K562 (cell line): ENCODE results near the gene CDH8. TPM values are rescaled to one million over a fixed set of nuclear protein-coding genes. Genes with fewer than 3 reads are reported as not detected.

Experiments used
- ATAC-seq: fragments of 200-7000 bp; cut with Tn5 transposase; 3 replicates; pipeline ENCODE4 v1.9.1; 2020; ENCODE audit warnings: moderate library complexity
- BruUV-seq: library from RNA; stranded (reverse); fragments of 400-500 nt; replicated peaks from 2 replicates; lab custom pipeline; 2021; lab: Mats Ljungman, UMichigan
- CTCF ChIA-PET: fragments of 300-600 bp; formaldehyde crosslinking; extraction: SDS; loops from one replicate; lab custom pipeline; 2021; ENCODE audit warnings: low intra/inter-chr PET ratio; lab: Yijun Ruan, JAX
- POLR2A ChIA-PET: fragments of 300-600, 350-650 bp; sonication (Branson Sonifier 250); formaldehyde crosslinking; extraction: SDS; loops from one replicate; lab custom pipeline; 2021; ENCODE audit warnings: antibody characterized with exemption, inconsistent platforms; lab: Yijun Ruan, JAX
- DNase-seq, 4 experiments: peaks; one replicate each; pipeline versions ENCODE4 v3.0.0 to v3.0.0-alpha.2; 2011 to 2018; ENCODE audit warnings: low spot score in 3 of 4, mixed read lengths in 3 of 4; ENCODE audit errors: extremely low read depth in 1 of 4
- FAIRE-seq: peaks from 2 replicates; lab custom pipeline; 2011; peaks lifted over from hg19 to GRCh38; lab: Jason Lieb, UNC
- H2AFZ ChIP-seq: 2 replicates; pipeline ENCODE4 v1.6.0; 2011; ENCODE audit warnings: low read depth, low read length, control low read depth, inconsistent platforms
- H3K27ac ChIP-seq: fragments of 200-600 bp; 3 replicates; pipeline ENCODE4 v1.8.0; 2011; ENCODE audit warnings: low read depth, mild to moderate bottlenecking, control low read depth, inconsistent platforms, low read length, moderate library complexity, mixed read lengths; ENCODE audit errors: extremely low read depth
- H3K27me3 ChIP-seq, 2 experiments: fragments of 300-600 bp in 1 of 2; 2 replicates in 1 of 2; 3 replicates in 1 of 2; pipeline versions ENCODE4 v1.6.0 to v1.8.0; 2011; ENCODE audit warnings: inconsistent platforms in 2 of 2, low read length in 2 of 2, mild to moderate bottlenecking in 1 of 2, mixed read lengths in 1 of 2, moderate library complexity in 1 of 2; ENCODE audit not compliant: control insufficient read depth in 2 of 2, insufficient read depth in 2 of 2
- H3K36me3 ChIP-seq: fragments of 300-600 bp; 3 replicates; pipeline ENCODE4 v1.8.0; 2011; ENCODE audit warnings: mild to moderate bottlenecking, low read length, inconsistent platforms; ENCODE audit not compliant: control insufficient read depth, insufficient read depth
- H3K4me1 ChIP-seq, 2 experiments: fragments of 200-600 bp in 1 of 2; replicated peaks in 1 of 2; 2 replicates in 1 of 2; 3 replicates in 1 of 2; pipeline versions ENCODE4 v1.5.1 to v1.8.0; 2011; ENCODE audit warnings: inconsistent platforms in 2 of 2, low read length in 2 of 2, mild to moderate bottlenecking in 1 of 2, mixed read lengths in 1 of 2, moderate library complexity in 1 of 2; ENCODE audit not compliant: control insufficient read depth in 2 of 2, insufficient read depth in 2 of 2
- H3K4me2 ChIP-seq: 2 replicates; pipeline ENCODE4 v1.6.1; 2011; ENCODE audit warnings: low read length, control low read depth, inconsistent platforms, mixed read lengths; ENCODE audit not compliant: insufficient read depth
- H3K4me3 ChIP-seq: fragments of 200-600 bp; sonication (generic), shearing (Covaris generic); 2 replicates; pipeline ENCODE4 v1.5.1; 2016; ENCODE audit warnings: control low read depth, inconsistent platforms
- H3K79me2 ChIP-seq: fragments of 200-600 bp; 3 replicates; pipeline ENCODE4 v1.8.0; 2011; ENCODE audit warnings: low read length, inconsistent platforms; ENCODE audit not compliant: control insufficient read depth, insufficient read depth
- H3K9ac ChIP-seq, 2 experiments: 2 replicates each; pipeline versions ENCODE4 v1.6.0 to v1.6.1; 2011; ENCODE audit warnings: low read depth in 2 of 2, low read length in 2 of 2, control low read depth in 1 of 2, inconsistent platforms in 1 of 2, mild to moderate bottlenecking in 1 of 2, mixed read lengths in 1 of 2; ENCODE audit not compliant: insufficient read depth in 1 of 2
- H3K9me1 ChIP-seq: one replicate; pipeline ENCODE4 v1.6.0; 2011; ENCODE audit warnings: inconsistent platforms, mild to moderate bottlenecking, low read length, moderate library complexity; ENCODE audit not compliant: control insufficient read depth, insufficient read depth
- H3K9me3 ChIP-seq: replicated peaks from 2 replicates; pipeline ENCODE4 v1.5.1; 2011; ENCODE audit warnings: low read depth, low read length, inconsistent platforms; ENCODE audit not compliant: control insufficient read depth, insufficient read depth
- H4K20me1 ChIP-seq: replicated peaks from 2 replicates; pipeline ENCODE4 v1.6.1; 2011; ENCODE audit warnings: low read length, inconsistent platforms, mixed read lengths; ENCODE audit not compliant: control insufficient read depth, insufficient read depth
- ARNT ChIP-seq, 2 experiments: fragments of 450-650 bp; IDR thresholded peaks; 2 replicates each; pipeline ENCODE4 v1.6.1; 2016; ENCODE audit warnings: mild to moderate bottlenecking in 1 of 2
- CBX3 ChIP-seq, 2 experiments: IDR thresholded peaks; 1 replicate in 1 of 2; 2 replicates in 1 of 2; pipeline ENCODE4 v1.6.1; 2012; ENCODE audit warnings: inconsistent platforms in 2 of 2, low read length in 2 of 2, borderline replicate concordance in 1 of 2, control low read depth in 1 of 2
- CHD4 ChIP-seq: fragments of 200-600 bp; sonication (generic); IDR thresholded peaks from 3 replicates; pipeline ENCODE4 v1.6.1; 2012; ENCODE audit warnings: low read depth, mild to moderate bottlenecking, mixed read lengths, low read length, inconsistent platforms; ENCODE audit not compliant: insufficient read depth, insufficient replicate concordance, poor library complexity, severe bottlenecking
- MIER1 ChIP-seq: fragments of 450-650 bp; IDR thresholded peaks from 2 replicates; pipeline ENCODE4 v1.6.1; 2016; ENCODE audit warnings: antibody characterized with exemption, mild to moderate bottlenecking, low read depth
- POLR2G ChIP-seq: fragments of 200-400 bp; formaldehyde crosslinking; IDR thresholded peaks from 2 replicates; pipeline ENCODE4 v1.6.1; 2017; ENCODE audit warnings: low read depth, mild to moderate bottlenecking, antibody characterized with exemption, low read length, moderate library complexity
- RBM39 ChIP-seq: fragments of 200-400 bp; formaldehyde crosslinking; optimal IDR thresholded peaks from 2 replicates; pipeline ENCODE3; 2018; ENCODE audit warnings: low read depth, low read length
- SAFB ChIP-seq: fragments of 200-400 bp; formaldehyde crosslinking; IDR thresholded peaks from 2 replicates; pipeline ENCODE4 v1.6.1; 2017; ENCODE audit warnings: low read depth, low read length, borderline replicate concordance
- SIN3A ChIP-seq, 2 experiments: fragments of 150-350 bp in 1 of 2; IDR thresholded peaks; 2 replicates each; pipeline ENCODE4 v1.6.1; 2011 to 2016; ENCODE audit warnings: borderline replicate concordance in 2 of 2, low read depth in 2 of 2, low read length in 2 of 2, mild to moderate bottlenecking in 2 of 2, moderate library complexity in 2 of 2; ENCODE audit not compliant: control insufficient read depth in 1 of 2
- TAF1 ChIP-seq: IDR thresholded peaks from 2 replicates; pipeline ENCODE4 v1.6.1; 2011; ENCODE audit warnings: mild to moderate bottlenecking, low read length, moderate library complexity; ENCODE audit not compliant: insufficient read depth, control insufficient read depth, severe bottlenecking; ENCODE audit errors: extremely low read depth
- ZC3H11A ChIP-seq: IDR thresholded peaks from 2 replicates; pipeline ENCODE4 v1.6.1; 2012; ENCODE audit warnings: low read depth, low read length, improper control_type of control experiment
- ZNF316 ChIP-seq: fragments of 450-650 bp; IDR thresholded peaks from 2 replicates; pipeline ENCODE4 v1.6.1; 2016
- ZNF407 ChIP-seq: fragments of 450-650 bp; IDR thresholded peaks from 2 replicates; pipeline ENCODE4 v1.6.1; 2016; ENCODE audit warnings: low read depth
- WGBS: fragments of 100-300 bp; shearing (Covaris generic); methylation state at CpG from one replicate; pipeline ENCODE4 v1.1.6; 2016; ENCODE audit warnings: low coverage, mixed read lengths; ENCODE audit not compliant: insufficient coverage; ENCODE audit errors: missing lambda C conversion rate; 5-methylcytosine and 5-hydroxymethylcytosine counted together
- in situ Hi-C: fragments of 300-500 bp; cut with MboI; formaldehyde crosslinking; loops from 4 replicates; pipeline ENCODE4 v1.15.0; 2018; ENCODE audit warnings: inconsistent platforms, mixed read lengths
- intact Hi-C: fragments of 100-400 bp; cut with micrococcal nuclease; formaldehyde crosslinking; loops from 2 replicates; pipeline ENCODE4 v1.14.2; 2022
- polyA plus RNA-seq, 8 experiments: library from polyadenylated mRNA; depleted of rRNA in 4 of 8; stranded (reverse) in 5 of 8; unstranded in 3 of 8; fragments of >200 nt; fragmentation: Nextera tagmentation in 2 of 8; fragmentation: Illumina TruSeq in 1 of 8; extraction: Ambion mirVana in 2 of 8; extraction: Trizol in 1 of 8; gene quantifications; 2 replicates each; pipeline versions ENCODE4 v1.2.1 to v1.2.3, GENCODE V29; 2011 to 2014; ENCODE audit warnings: inconsistent platforms in 1 of 8, missing spikeins in 1 of 8
- total RNA-seq, 7 experiments: library from RNA; depleted of rRNA in 6 of 7; stranded (reverse); fragments of >200 nt in 6 of 7; fragmentation: Illumina TruSeq in 2 of 7; extraction: Trizol in 2 of 7; gene quantifications; 2 replicates each; pipeline versions ENCODE4 v1.2.1 to v1.2.3, GENCODE V29; 2011 to 2021; ENCODE audit warnings: low replicate concordance in 1 of 7
- TF ChIP-seq, protein P1 (sequence below): fragments of 200-400 bp; formaldehyde crosslinking; IDR thresholded peaks from 2 replicates; pipeline ENCODE4 v1.6.1; 2017; ENCODE audit warnings: mild to moderate bottlenecking, low read depth, low read length, moderate library complexity

The CDH8 gene
- total and polyA plus RNA-seq, 9 of the 15 experiments (the other 6 are each of a cell fraction or from before 2014, with no cell fraction given) = 0.22 to 1.4 (median 0.42) TPM; not detected in 4

DNA sequence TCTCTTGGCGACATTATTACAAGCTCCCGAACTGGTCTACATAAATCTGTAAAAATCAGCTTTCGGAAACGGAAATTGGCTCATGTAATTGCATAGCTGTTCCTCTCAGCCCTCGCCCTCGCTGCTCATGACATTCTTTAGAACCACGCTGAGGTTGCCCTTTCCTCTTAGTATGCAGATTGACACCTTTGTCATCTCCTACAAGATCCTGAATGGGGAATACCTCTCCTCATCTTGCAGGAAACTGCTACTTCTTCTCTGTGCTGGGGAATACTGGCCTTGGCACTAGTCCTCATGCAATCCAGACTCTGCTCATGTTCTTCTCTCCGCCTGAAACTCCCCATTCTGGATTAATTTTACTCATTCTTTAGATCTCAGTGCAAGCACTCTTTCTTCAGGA is 22.2 kb upstream of the CDH8 start:
- in situ Hi-C loops = no loop called here
- DNase-seq = no peak
- TF ChIP-seq ZNF316 (no peak), CBX3 (IDR thresholded peaks at IDR 0.05; ENCODE audit: borderline replicate concordance in 1 of 2, low read length in 2 of 2) (no peak), RBM39 (no peak), SIN3A (IDR thresholded peaks at IDR 0.05; ENCODE audit: borderline replicate concordance in 2 of 2, control insufficient read depth in 1 of 2, low read depth in 2 of 2, low read length in 2 of 2) (no peak), POLR2G (no peak), ZC3H11A (no peak), MIER1 (no peak), ARNT (IDR thresholded peaks at IDR 0.05) (no peak), TAF1 (no peak), SAFB (no peak), CHD4 (no peak), ZNF407 (no peak)
- TF ChIP-seq, protein P1, sequence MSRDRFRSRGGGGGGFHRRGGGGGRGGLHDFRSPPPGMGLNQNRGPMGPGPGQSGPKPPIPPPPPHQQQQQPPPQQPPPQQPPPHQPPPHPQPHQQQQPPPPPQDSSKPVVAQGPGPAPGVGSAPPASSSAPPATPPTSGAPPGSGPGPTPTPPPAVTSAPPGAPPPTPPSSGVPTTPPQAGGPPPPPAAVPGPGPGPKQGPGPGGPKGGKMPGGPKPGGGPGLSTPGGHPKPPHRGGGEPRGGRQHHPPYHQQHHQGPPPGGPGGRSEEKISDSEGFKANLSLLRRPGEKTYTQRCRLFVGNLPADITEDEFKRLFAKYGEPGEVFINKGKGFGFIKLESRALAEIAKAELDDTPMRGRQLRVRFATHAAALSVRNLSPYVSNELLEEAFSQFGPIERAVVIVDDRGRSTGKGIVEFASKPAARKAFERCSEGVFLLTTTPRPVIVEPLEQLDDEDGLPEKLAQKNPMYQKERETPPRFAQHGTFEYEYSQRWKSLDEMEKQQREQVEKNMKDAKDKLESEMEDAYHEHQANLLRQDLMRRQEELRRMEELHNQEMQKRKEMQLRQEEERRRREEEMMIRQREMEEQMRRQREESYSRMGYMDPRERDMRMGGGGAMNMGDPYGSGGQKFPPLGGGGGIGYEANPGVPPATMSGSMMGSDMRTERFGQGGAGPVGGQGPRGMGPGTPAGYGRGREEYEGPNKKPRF = no peak

More for the DNA sequence above, 22.2 kb upstream of the CDH8 start:
- Histone ChIP-seq H3K79me2 (no peaks in the 10 kb centered on the region), H3K4me1 (no peaks in the 10 kb centered on the region), H3K9me1 (no peaks in the 10 kb centered on the region), H3K4me3 (no peak overlapping the region), H3K9me3 (no peaks in the 10 kb centered on the region), H2AFZ (no peak overlapping the region), H3K27me3 (no peaks in the 10 kb centered on the region), H3K4me2 (no peak overlapping the region), H3K9ac (no peak overlapping the region), H3K36me3 (no peaks in the 10 kb centered on the region), H3K27ac (no peak overlapping the region), H4K20me1 (no peaks in the 10 kb centered on the region)
- FAIRE-seq (no peak), ATAC-seq (no peak)
- CTCF ChIA-PET = no interaction called here
- no TSS peak for BruUV-seq
- WGBS = 1% methylated on average over 8 of the region's 8 CpGs
- POLR2A ChIA-PET = no interaction called here
- intact Hi-C loops = no loop called here
